Stimulated activated naive CD4-positive, alpha-beta T cell treated with Interleukin-2 at 50 U/mL for 16 hours (primary cell): Measurements from ENCODE around the gene CEP112.
"Not testable (repeated sequence)": the region's sequence is repeated elsewhere in the genome, so short reads cannot be mapped to it uniquely, and the experiment has no call there.

Experiments used
- DNase-seq: peaks from one replicate; lab custom pipeline; 2025; lab: John Stamatoyannopoulos, UW

The CEP112 gene

DNA sequence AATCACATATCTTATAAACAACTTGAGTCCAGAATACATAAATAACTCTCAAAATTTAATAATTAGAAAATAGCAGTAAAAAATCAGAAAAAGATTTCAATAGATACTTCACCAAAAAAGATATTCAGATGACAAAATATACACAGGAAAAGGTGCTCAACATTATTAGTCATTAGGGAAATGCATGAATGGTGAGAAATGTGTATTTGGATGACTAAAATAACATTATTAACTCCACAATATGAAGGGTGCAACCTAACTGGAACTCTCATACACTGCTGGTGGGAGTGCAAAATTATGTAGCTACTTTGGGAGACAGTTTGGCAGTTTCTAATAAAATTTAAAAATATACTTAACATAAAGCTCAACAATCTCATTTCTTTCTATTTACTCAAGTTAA, 368.2 kb downstream of the CEP112 start:
- DNase-seq, result no peak

DNA sequence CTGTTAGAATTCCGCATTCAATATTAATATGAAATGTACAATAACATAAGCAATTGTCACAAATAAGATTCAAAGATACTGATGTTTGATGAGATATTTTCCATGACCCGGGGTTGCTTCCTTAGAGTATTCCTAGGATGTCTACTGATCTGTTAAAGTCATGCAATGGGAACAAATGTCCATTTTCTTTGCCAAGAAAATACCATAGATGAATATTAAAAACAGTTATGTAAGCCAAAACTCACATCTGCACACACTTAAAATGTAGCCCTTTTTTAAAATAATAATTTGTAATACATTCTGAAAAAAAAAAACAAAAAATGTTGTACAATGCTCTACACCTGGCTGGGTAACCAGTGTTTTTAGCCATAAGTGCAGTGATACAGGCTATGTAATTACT, 371.1 kb downstream of the CEP112 start:
- DNase-seq, result no peak

DNA sequence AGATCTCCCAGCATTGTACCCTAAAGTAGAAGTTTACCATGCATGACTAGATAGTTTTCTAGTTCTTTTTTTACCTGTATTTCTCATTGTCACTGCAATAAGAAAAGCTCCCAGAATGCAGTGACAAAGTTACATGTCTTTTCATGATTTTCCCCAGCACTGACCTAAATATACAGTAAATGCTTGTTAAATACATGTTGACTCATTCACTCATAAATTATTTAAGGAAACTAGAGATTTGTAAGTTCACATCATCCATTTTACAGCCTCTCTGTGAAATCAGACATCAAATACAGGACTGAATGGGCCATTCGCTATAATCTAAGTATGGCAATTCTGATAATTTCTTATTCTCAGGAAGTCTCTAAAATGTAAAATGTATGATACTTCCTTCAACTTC, 371.6 kb downstream of the CEP112 start:
- no peak for DNase-seq

DNA sequence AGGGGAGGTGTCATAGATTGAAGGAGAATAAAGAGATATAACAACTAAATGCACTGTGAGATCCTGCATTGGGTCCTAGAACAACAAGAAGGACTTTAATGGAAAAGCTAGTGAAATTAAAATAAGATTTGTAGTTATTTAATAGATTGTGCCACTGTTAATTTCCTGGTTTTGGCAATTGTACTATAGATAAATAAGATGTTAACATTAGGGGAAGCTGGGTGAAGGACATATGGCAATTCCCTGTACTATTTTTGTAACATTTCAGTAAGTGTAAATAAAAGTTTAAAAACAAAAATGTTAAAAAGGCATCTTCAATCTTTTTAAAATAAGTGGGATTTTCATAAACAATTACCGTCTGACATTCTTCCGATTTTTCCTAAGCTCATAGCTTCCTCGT, 372.1 kb downstream of the CEP112 start:
- DNase-seq, result no peak

DNA sequence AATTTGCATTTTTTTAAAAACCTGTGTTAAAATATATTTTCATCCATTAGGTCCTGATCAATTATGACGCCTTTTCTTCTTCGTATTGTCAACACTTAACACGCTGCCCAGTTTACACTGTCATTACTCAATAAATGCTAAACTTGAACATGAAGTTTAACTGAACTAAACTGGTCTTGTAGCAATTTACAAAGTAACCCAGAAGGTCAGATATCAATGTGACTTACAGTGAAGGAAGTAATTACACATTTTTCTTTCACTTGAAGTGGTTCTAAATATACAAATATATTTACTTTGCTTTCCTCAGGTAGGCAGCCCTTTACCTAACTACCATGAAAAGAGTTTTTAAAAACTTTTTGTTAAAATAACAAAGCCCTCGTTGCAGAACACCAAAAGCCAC, 374.0 kb downstream of the CEP112 start:
- no peak for DNase-seq

DNA sequence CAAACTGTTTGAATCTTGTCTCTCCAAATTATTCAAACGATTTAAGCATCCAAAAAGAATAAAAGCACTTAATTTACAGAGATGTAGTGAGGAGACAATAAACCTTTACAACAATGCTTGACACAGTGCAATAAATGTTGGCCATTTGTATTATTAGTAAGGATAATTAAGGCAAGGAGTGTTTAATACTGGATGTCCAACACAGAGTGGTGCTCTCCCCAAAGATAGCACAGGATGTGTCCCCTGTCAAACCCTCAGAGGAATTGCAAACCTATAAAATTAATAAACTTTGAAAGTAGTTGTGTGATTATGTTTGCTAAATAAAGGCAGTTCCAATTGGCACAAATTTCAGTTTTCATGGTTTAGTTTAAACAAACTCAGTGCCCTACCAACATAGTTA, 377.5 kb downstream of the CEP112 start:
- no peak for DNase-seq

DNA sequence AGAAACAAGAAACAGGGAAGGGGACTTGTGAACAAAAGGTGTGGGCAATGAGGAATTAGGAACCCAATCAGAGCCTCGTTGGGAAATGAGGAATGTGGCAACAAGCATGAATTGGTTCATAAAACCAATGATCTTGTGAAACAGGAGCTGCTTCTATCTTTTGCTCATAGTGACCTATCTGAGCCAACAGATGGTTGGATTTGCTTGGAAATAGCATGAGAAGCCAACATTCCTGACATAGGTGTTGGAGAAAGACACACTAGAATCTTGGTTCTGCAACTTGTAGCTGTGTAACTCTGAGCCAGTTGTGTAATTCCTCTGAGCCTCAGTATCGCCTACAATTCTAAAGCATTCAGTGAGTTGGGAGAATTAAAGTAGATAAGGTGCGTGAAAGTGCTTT, 378.6 kb downstream of the CEP112 start:
- no peak for DNase-seq

DNA sequence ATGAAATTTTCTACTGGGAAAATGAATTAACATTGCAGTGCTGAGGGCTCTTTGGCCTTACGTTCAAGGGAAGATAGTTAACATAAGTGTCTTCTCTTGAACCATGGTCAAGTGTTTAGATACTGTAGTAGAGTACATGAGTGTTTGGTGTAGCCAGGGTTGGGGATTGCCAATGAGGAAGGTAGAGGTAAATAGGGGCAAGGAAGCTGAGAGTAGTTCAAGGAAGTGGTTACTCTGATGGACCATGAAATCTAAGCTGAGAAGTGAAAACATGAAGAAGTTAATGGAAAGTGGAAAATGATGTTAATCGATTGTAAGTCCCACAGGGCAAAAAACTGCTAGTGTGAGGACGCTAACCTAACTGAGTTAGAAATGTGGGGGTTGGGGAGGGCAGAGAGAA, 380.9 kb downstream of the CEP112 start:
- no peak for DNase-seq

DNA sequence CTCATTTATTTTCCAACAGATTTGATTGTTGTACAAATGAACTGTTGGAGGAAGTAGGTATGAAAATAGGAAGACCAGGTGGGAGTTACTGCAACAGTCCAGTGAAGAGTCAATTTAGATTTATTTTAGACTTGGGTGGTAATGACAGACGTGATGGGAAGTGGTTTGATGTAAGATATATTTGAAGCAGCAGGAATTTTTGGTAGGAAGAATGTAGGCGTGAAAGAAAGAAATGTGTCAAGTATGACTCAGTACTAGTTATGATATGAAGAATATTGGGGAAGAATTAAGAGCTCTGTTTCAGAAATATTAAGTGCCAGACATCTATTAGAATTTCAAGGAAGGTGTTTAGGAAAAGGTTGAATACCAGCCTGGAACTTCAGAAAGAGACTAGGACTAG, 382.6 kb downstream of the CEP112 start:
- DNase-seq, result no peak

DNA sequence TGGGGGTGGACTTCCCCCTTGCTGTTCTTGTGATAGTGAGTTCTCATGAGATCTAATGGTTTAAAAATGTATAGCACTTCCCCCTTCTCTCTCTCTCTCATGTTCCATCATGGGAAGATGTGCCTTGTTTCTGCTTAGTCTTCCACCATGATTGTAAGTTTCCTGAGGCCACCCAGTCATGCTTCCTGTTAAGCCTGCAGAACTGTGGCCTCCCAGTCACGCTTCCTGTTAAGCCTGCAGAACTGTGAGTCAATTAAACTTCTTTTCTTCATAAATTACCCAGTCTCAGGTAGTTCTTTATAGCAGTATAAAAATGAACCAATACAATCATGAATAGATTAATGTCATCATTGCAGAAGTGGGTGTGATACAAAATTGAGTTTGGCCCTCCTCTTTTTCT, 383.4 kb downstream of the CEP112 start:
- not testable (repeated sequence) for DNase-seq

DNA sequence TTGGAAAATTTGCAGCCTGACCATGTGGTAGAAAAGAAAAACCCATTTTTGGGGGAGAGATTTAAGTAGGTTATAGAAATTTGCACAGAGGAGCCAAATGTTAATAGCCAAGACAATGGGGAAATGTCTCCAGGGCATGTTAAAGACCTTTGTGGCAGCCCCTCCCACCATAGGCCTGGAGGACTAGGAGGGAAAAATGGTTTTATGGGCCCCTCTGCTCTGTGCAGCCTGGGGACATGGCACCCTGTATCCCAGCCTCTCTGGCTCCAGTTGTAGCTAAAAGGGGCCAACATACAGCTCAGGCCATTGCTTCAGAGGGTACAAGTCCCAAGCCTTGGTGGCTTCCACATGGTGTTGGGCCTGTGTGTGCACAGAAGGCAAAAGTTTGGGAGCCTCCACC, 384.6 kb downstream of the CEP112 start:
- no peak for DNase-seq

DNA sequence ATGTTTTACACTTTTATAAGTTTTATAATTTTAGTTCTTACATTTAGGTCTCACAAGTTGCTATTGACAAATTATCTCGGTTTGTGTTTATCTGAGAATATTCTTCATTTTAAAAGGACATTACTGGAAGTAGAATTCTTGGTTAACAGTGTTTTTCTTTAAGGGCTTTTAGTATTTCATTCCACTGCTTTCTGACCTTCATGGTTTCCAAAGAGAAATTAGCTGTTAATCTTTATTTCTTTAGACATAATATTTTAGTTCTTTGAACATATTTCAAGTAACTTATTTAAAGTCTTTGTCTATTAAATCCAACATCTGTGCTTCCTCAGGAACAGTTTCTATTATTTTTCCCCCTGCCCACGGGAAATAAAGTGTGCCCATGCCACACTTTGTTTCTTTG, 390.4 kb downstream of the CEP112 start:
- no peak for DNase-seq

DNA sequence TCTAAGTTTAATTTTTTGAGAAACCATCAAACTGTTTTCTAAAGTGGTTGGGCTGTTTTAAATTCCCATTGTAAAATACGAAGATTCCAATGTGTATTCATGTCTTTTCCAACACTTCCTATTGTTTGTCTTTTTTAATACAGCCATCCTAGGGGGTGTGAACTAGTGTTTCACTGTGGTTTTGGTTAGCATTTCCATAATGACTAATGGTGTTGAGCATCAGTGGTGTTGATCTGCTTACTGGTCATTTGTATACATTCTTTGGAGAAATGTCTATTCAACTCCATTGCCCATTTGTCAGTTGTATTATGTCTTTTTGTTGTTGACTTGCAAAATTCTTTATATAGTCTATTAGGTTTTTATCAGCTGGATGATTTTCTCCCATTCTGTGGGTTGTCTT, 391.3 kb downstream of the CEP112 start:
- DNase-seq, result no peak

DNA sequence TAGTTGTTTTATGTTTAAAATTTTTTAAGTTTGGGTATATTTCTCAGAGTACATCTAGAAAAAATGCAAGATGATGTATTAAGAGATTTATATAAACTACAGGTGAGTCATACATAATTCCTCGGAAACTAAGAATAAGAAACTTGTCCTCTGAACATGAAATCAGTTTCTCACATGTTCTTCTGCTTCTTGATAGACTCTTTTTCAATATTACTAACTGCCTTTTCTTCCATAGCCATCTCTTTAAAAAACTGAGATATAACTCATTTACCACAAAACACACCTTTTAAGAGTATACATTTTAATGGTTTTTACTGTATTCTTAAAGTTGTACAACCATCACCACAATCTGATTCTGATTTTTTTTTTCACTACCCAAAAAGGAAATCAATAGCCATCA, 392.1 kb downstream of the CEP112 start:
- DNase-seq, result no peak

DNA sequence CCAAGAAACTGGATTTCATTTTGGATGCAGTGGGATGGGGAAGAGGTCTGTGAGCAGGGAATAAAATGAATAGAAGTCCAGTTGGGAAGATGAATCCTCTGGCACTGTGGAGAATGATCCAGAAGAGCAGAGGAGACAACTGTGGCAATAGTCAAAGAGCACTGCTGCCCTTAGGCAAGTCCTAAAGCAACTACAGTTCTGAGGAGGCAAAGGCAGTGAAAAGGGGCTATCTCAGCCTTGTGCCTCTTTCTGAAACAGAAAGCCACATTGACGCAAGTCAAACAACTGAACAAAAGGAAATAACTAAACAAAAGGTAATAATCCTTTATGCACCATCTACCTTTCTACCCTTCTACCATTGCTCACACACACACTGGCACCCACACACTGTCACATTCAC, 392.5 kb downstream of the CEP112 start:
- no peak for DNase-seq

DNA sequence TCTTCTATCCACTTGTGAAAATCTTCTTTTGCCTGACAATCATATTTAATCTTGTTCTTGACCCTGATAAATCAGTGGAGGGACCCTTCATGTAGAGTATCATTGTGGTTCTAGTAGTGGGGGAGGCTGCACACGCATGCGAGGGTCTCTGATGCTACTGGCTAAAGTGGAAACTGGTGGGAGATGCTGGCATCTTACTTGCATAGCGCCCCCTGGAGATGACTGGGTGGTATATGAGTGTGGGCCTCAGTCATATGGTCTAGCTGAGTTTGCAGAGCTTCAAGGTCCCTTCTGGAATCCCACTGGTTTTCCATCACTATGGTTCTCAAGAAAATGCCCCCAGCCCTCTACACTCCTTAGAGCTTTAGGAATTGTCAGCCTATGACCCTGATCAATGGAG, 394.1 kb downstream of the CEP112 start:
- no peak for DNase-seq

DNA sequence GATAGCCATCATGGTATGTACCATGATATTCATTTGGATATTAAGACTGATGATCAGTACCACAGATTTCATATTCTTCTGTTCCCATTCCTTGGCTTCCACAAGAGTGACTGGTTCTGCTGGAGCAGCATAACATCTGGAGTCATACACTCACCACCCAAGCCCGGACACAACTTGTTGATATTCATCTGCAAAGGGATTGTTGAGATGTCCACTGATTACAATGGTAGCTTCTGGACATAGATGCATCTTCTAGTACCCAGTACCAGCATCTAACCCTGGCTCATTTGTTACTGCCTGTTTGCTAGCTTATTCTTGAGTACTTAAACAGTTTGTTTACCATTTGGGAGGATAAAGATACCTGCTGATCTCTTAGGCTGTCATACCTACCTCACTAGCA, 394.8 kb downstream of the CEP112 start:
- DNase-seq, result no peak

DNA sequence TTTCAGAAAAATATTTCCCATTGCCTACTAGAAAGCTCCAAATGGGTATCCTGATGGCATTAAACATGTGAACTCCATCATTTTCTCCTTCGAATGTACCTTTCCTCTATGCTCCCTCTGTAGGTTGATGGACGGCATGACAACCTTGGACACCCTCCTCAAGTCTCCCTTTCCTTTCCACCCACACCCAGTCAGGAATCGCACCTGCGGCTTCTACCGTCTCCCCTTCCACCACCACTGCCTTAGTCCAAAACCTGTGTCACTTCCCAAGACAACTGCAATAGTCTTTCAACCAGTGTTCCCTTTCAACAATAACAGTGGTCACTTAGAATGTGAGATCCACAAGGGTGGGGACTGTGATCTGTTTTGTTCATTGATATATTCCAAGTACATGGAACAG, 397.4 kb downstream of the CEP112 start:
- no peak for DNase-seq

DNA sequence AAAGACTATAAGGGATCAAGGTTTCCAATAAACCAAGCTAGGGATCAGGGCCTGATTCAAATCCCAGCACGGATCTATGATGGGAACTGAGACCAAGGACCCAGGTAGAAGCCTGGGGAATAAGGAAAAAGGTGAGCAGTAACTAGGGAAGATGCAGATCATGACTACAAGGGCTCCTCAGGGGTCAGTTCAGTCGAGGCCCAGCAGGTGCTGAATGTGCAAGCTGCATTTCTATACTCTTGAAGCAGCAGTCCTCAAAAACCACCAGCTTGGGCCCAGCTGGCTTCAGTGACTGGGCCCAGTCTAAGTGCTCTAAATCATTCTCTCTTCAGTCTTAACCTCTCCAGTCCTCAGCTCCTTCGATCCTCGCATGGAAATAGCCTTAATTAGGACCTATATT, 401.7 kb downstream of the CEP112 start:
- DNase-seq, result no peak

DNA sequence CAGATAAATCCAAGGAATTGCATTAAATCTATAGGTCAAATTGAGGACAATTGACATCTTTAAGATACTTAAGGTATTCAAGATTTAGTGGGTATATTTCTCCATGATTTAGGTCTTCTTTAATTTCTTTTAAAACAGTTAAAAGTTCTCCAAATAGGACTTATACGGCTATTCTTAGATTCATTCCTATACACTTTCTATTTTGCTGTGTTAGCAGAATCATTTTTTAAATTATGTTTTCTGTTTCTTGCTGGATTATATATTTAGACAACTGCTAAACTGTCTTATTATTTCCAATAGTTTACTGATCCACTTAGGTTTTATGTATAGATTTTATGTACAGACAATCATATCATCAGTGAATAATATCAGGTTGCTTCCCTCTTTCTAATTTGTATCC, 404.4 kb downstream of the CEP112 start:
- no peak for DNase-seq

DNA sequence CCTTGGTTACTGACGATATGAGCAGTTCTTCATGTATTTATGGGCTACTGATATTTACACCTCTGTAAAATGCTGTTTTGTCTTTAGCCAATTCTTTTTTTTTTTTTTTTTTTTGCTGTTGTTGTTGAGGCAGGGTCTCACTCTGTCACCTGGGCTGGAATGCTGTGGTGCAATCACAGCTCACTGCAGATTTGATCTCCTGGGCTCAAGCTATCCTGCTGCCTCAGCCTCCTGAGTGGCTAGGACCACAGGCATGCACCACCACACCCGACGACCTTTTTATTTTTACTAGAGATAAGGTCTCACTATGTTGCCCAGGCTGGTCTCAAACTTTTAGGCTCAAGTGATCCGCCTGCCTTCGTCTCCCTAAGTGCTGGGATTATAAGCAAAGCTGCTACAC, 405.5 kb downstream of the CEP112 start:
- no peak for DNase-seq

DNA sequence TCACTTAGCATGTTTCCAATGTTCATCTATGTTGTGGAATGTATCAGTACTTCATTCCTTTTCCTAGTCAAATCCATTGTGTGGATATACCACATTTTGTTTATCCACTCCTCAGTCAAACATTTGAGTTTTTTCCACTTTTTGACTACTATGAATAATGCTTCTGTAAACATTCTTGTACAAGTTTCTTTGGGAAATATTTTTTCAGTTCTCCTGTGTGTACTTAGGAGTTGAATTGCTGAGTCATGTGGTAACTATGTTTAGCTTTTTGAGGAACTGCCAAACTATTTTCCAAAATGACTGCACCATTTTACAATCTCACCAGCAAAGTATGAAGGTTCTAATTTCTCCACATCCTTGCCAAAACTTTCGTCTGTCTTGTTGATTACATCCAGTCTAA, 406.8 kb downstream of the CEP112 start:
- no peak for DNase-seq

DNA sequence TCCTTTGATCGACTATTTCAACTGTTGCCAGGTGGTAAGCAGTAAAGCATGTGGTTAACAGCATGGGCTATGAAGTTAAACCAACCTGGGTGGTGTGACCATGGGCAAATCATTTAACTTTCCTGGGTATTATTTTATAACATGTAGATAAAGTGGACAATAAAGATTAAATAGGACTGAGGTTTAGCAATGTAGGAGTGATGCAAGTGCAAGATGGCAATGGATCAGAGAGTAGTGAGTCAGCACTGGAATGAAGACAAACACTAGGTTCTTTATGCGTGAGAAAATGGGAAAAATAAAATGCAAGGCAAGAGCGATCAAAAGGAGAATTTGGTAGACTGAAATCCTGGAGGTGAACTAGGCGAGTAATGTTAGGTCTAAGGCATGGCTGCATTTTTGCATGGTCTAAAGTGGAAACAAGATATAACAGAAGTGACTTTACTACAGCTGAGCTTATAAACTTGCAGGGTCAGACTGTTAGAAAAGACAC, 408.0 kb downstream of the CEP112 start:
- no peak for DNase-seq

DNA sequence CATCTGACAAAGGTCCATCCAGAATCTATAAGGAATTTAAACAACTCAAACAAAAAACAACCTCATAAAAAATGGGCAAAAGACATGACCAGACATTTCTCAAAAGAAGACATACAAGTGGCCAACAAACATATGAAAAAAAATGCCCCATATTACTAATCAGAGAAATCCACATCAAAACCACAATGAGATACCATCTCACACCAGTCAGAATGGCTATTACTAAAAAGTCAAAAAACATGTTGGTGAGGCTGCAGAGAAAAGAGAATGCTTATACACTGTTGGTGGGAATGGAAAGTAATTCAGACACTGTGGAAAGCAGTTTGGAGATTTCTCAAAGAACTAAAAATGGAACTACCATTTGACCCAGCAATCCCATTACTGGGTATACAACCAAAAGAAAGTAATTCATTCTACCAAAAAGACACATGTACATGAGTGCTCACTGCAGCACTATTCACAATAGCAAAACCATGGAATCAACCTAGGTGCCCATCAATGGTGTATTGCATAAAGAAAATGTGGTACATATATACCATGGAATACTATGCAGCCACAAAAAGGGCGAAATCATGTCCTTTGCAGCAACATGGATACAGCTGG, 409.7 kb downstream of the CEP112 start:
- not testable (repeated sequence) for DNase-seq

DNA sequence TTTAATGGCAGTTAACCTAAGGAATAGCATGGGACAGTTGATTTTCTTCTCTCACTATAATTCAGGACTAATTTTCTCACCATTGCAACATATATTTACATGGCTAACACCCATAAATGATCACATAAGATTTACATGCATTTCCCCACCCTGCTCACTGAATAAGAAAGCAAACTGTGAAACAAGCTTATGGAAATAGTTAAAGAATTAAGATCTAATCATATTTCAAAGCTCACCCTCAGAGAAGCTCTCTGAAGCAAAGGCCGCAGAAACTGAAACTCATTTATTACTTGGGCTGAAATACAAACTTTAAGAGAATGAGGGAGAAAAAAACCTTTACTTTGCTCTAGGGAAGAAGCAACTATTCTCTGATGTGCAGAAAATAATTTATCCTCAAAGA, 411.8 kb downstream of the CEP112 start:
- DNase-seq, result no peak
